ENCODE measurements around the gene MLN. TPM values are rescaled to one million over a fixed set of nuclear protein-coding genes. Genes with fewer than 3 reads are reported as not detected.

The MLN gene
- total and polyA plus RNA-seq, 2 donors (not counting 3 experiments of a cell fraction or from before 2014, with no cell fraction given) = not detected

DNA sequence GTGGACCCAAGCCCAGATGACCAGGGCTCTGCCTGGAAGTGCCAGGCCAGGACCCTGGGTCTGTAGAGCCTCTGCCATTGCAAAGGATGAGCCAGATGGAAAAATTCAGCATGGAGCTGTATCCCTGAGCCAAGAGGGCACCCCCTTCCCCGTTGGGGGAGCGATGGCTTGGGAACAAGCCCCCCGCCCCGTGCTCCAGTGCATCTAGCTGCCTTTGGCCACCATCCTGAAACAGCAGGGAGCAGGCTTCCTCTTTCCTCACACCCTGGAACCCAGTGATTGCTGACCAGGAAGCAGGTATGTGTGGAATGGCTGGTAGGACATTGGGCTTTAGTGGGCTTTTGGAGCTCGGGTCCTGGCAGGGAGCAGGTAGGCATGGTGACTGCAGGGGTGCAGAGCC, 2.2 kb downstream of the MLN start:
- dilution Hi-C loops (cut with MboI; ENCODE audit: extremely low pct_ligation_motif_present, low sequenced_read_pairs) = no loop called here
- no TSS peak for BruUV-seq (replicated peaks)
- peaks cover 4 to 7% of the 10 kb centered on the region in 2 experiments for H3K27me3 ChIP-seq (ENCODE audit: control insufficient read depth in 2 of 2, insufficient read depth in 2 of 2, low read length in 2 of 2)
- no peaks in the 10 kb centered on the region for H3K4me1 ChIP-seq (ENCODE audit: control insufficient read depth, extremely low read depth, insufficient read depth, low read length)
- DNase-seq (ENCODE audit: low read depth, low spot score) (no peak), FAIRE-seq (no peak)
- intact Hi-C loops (cut with micrococcal nuclease) = no loop called here
- no peak overlapping the region for H3K9ac ChIP-seq (replicated peaks; ENCODE audit: extremely low read depth, insufficient read depth, low read length)
- H4K20me1 ChIP-seq (replicated peaks; ENCODE audit: control insufficient read depth, extremely low read depth, insufficient read depth, low read length) = no peaks in the 10 kb centered on the region
- no peaks in the 10 kb centered on the region for H3K9me1 ChIP-seq (replicated peaks; ENCODE audit: control insufficient read depth, extremely low read depth, insufficient read depth, low read length)
- ChIA-PET CTCF (interaction anchor here (0.6 to 1.5 kb wide), 4 partner anchors 10 to 880 kb away, joined by 3 read pairs; no protein-coding TSS in a partner anchor), POLR2A (no interaction called here)
- no peak overlapping the region for H3K4me3 ChIP-seq (replicated peaks in 1 of 3; ENCODE audit: insufficient read depth in 1 of 3, low read depth in 1 of 3, low read length in 3 of 3)
- no peaks in the 10 kb centered on the region for H3K79me2 ChIP-seq (ENCODE audit: control insufficient read depth, insufficient read depth, low read length)
- no peaks in the 10 kb centered on the region for H3K9me3 ChIP-seq (replicated peaks; ENCODE audit: control insufficient read depth, insufficient read depth, low read length)
- no peaks in the 10 kb centered on the region for H3K36me3 ChIP-seq (ENCODE audit: control insufficient read depth in 2 of 2, extremely low read depth in 1 of 2, insufficient read depth in 2 of 2, low read length in 2 of 2)
- TF ChIP-seq JUN (IDR thresholded peaks at IDR 0.05; ENCODE audit: borderline replicate concordance, insufficient read depth, insufficient read length, low read depth) (no peak), GATA2 (IDR thresholded peaks at IDR 0.05; ENCODE audit: insufficient read depth, insufficient read length, low read depth, low read length) (no peak)
- no peak overlapping the region for H3K27ac ChIP-seq (ENCODE audit: insufficient read depth, low read depth, low read length)
- H2AFZ ChIP-seq (ENCODE audit: low read depth, low read length) = no peak overlapping the region
- no peak overlapping the region for H3K4me2 ChIP-seq (ENCODE audit: insufficient read depth, low read length)

- Histone ChIP-seq H3K27ac (ENCODE audit: insufficient read depth, low read depth, low read length) (no peak overlapping the region), H2AFZ (ENCODE audit: low read depth, low read length) (no peak overlapping the region), H3K9ac (replicated peaks; ENCODE audit: extremely low read depth, insufficient read depth, low read length) (no peak overlapping the region), H3K9me1 (replicated peaks; ENCODE audit: control insufficient read depth, extremely low read depth, insufficient read depth, low read length) (no peaks in the 10 kb centered on the region), H3K27me3 (ENCODE audit: control insufficient read depth in 2 of 2, insufficient read depth in 2 of 2, low read length in 2 of 2) (peaks cover 4 to 11% of the 10 kb centered on the region in 2 experiments), H3K4me1 (ENCODE audit: control insufficient read depth, extremely low read depth, insufficient read depth, low read length) (no peaks in the 10 kb centered on the region), H4K20me1 (replicated peaks; ENCODE audit: control insufficient read depth, extremely low read depth, insufficient read depth, low read length) (no peaks in the 10 kb centered on the region), H3K9me3 (replicated peaks; ENCODE audit: control insufficient read depth, insufficient read depth, low read length) (no peaks in the 10 kb centered on the region), H3K79me2 (ENCODE audit: control insufficient read depth, insufficient read depth, low read length) (no peaks in the 10 kb centered on the region), H3K4me3 (replicated peaks in 1 of 3; ENCODE audit: insufficient read depth in 1 of 3, low read depth in 1 of 3, low read length in 3 of 3) (no peak overlapping the region), H3K4me2 (ENCODE audit: insufficient read depth, low read length) (no peak overlapping the region), H3K36me3 (ENCODE audit: control insufficient read depth in 2 of 2, extremely low read depth in 1 of 2, insufficient read depth in 2 of 2, low read length in 2 of 2) (no peaks in the 10 kb centered on the region)
- intact Hi-C loops (cut with micrococcal nuclease) = no loop called here
- no TSS peak for BruUV-seq (replicated peaks)
- no peak for FAIRE-seq
- no peak for DNase-seq (ENCODE audit: low read depth, low spot score)
- ChIA-PET POLR2A (no interaction called here), CTCF (interaction anchor here (1.4 to 1.5 kb wide), 2 partner anchors 11 to 30 kb away, joined by 3 read pairs; no protein-coding TSS in a partner anchor)
- dilution Hi-C loops (cut with MboI; ENCODE audit: extremely low pct_ligation_motif_present, low sequenced_read_pairs) = no loop called here
- TF ChIP-seq, protein P1, sequence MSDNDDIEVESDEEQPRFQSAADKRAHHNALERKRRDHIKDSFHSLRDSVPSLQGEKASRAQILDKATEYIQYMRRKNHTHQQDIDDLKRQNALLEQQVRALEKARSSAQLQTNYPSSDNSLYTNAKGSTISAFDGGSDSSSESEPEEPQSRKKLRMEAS (IDR thresholded peaks at IDR 0.05; ENCODE audit: insufficient read depth, insufficient read length) = no peak
- no peak for TF ChIP-seq EZH2 (IDR thresholded peaks at IDR 0.05; ENCODE audit: borderline replicate concordance, low read depth, low read length, severe bottlenecking)
- no peak for TF ChIP-seq JUN (IDR thresholded peaks at IDR 0.05; ENCODE audit: borderline replicate concordance, insufficient read depth, insufficient read length, low read depth)
- no peak for TF ChIP-seq FOS (IDR thresholded peaks at IDR 0.05; ENCODE audit: borderline replicate concordance, insufficient read depth, low read length)
- no peak for TF ChIP-seq MYC (IDR thresholded peaks at IDR 0.05; ENCODE audit: low read depth, low read length)
- TF ChIP-seq POLR2A (IDR thresholded peaks at IDR 0.05; ENCODE audit: low read depth, low read length) = no peak
- TF ChIP-seq, protein P2, sequence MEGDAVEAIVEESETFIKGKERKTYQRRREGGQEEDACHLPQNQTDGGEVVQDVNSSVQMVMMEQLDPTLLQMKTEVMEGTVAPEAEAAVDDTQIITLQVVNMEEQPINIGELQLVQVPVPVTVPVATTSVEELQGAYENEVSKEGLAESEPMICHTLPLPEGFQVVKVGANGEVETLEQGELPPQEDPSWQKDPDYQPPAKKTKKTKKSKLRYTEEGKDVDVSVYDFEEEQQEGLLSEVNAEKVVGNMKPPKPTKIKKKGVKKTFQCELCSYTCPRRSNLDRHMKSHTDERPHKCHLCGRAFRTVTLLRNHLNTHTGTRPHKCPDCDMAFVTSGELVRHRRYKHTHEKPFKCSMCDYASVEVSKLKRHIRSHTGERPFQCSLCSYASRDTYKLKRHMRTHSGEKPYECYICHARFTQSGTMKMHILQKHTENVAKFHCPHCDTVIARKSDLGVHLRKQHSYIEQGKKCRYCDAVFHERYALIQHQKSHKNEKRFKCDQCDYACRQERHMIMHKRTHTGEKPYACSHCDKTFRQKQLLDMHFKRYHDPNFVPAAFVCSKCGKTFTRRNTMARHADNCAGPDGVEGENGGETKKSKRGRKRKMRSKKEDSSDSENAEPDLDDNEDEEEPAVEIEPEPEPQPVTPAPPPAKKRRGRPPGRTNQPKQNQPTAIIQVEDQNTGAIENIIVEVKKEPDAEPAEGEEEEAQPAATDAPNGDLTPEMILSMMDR (IDR thresholded peaks at IDR 0.05; ENCODE audit: extremely low read depth in 1 of 2, insufficient read depth in 1 of 2, low read depth in 1 of 2, low read length in 2 of 2) = no peak
- TF ChIP-seq GATA2 (IDR thresholded peaks at IDR 0.05; ENCODE audit: insufficient read depth, insufficient read length, low read depth, low read length) = no peak
- no peak for TF ChIP-seq POLR2AphosphoS5 (IDR thresholded peaks at IDR 0.05; ENCODE audit: insufficient read depth, low read depth, low read length)
Measured at GRCh38 chr6:33800248-33800969, 3.4 kb downstream of the MLN start.
